Thyroid gland (tissue), 4 donors: ENCODE results near the gene SLC9A5.

Experiments
- CTCF ChIP-seq, 6 experiments: fragments of 200-600 bp in 3 of 6; fragments of 450-650 bp in 3 of 6; sonication (generic) in 3 of 6; IDR thresholded peaks; one replicate each; pipeline ENCODE4 v1.5.1; 2016 to 2019; ENCODE audit warnings: antibody characterized with exemption in 6 of 6, mild to moderate bottlenecking in 2 of 6, inconsistent platforms in 1 of 6, moderate library complexity in 1 of 6
- POLR2A ChIP-seq, 2 donors: fragments of 450-650 bp; IDR thresholded peaks; one replicate each; pipeline ENCODE4 v1.6.1; 2017; ENCODE audit warnings: antibody characterized with exemption in 2 of 2, mild to moderate bottlenecking in 2 of 2, moderate library complexity in 1 of 2

GRCh38 chr16:67242138-67242730 is 6.5 kb upstream of the SLC9A5 start:
- TF ChIP-seq POLR2A (IDR thresholded peaks at IDR 0.05) (no peak), CTCF (IDR thresholded peaks at IDR 0.05) (no peak)
